Measurements from ENCODE around the gene PML.
"Not testable (repeated sequence)": the region's sequence is repeated elsewhere in the genome, so short reads cannot be mapped to it uniquely, and the experiment has no call there.

DNA sequence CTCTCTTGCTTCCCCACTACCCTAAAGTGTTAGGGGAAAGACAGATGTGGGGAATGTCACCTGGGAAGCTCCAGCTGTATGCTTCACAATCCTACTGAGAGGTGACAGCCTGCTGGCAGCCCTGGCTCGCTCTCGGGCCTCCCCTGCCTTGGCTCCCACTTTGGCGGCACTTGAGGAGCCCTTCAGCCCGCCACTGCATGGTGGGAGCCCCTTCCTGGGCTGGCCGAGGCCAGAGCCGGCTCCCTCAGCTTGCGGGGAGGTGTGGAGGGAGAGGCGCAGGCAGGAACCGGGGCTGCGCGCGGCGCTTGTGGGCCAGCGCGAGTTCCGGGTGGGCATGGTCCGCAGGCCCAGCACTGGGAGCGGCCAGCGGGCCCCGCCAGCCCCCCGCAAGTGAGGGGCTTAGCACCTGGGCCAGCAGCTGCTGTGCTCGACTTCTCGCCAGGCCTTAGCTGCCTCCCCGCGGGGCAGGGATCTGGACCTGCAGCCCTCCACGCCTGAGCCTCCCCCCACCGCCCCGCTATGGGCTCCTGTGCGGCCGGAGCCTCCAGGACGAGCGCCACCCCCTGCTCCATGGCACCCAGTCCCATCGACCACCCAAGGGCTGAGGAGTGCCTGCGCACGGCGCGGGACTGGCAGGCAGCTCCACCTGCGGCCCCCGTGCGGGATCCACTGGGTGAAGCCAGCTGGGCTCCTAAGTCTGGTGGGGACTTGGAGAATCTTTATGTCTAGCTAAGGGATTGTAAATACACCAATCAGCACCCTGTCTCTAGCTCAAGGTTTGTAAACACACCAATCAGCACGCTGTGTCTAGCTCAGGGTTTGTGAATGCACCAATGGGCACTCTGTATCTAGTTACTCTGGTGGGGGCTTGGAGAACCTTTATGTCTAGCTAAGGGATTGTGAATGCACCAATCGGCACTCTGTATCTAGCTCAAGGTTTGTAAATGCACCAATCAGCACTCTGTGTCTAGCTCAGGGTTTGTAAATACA is 58.0 kb downstream of the PML start:
- TF ChIP-seq, protein P1, sequence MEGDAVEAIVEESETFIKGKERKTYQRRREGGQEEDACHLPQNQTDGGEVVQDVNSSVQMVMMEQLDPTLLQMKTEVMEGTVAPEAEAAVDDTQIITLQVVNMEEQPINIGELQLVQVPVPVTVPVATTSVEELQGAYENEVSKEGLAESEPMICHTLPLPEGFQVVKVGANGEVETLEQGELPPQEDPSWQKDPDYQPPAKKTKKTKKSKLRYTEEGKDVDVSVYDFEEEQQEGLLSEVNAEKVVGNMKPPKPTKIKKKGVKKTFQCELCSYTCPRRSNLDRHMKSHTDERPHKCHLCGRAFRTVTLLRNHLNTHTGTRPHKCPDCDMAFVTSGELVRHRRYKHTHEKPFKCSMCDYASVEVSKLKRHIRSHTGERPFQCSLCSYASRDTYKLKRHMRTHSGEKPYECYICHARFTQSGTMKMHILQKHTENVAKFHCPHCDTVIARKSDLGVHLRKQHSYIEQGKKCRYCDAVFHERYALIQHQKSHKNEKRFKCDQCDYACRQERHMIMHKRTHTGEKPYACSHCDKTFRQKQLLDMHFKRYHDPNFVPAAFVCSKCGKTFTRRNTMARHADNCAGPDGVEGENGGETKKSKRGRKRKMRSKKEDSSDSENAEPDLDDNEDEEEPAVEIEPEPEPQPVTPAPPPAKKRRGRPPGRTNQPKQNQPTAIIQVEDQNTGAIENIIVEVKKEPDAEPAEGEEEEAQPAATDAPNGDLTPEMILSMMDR (IDR thresholded peaks at IDR 0.05; ENCODE audit: low read length) = not testable (repeated sequence)
- not testable (repeated sequence) for TF ChIP-seq EZH2phosphoT487 (IDR thresholded peaks at IDR 0.05; ENCODE audit: low read length); EZH2 (optimal IDR thresholded peaks at IDR 0.05; ENCODE audit: low read depth, low read length)
